ENCODE measurements around the gene PSIP1. TPM values are rescaled to one million over a fixed set of nuclear protein-coding genes. Genes with fewer than 3 reads are reported as not detected.

PSIP1 gene
- total and polyA plus RNA-seq, 2 donors (not counting 1 experiment from before 2014, with no cell fraction given) = 19.7 to 124 TPM

- H2AFZ ChIP-seq (ENCODE audit: insufficient read depth, low read depth, low read length, poor library complexity, severe bottlenecking) = no peak overlapping the region
- H3K4me3 ChIP-seq (ENCODE audit: control extremely low read depth in 1 of 5, extremely low read depth in 1 of 5, insufficient read depth in 1 of 5, low read depth in 2 of 5, low read length in 4 of 5) = no peak overlapping the region
- no peak for DNase-seq
- peaks cover 8% of the 10 kb centered on the region for H3K79me2 ChIP-seq (ENCODE audit: control insufficient read depth, insufficient read depth, low read length)
- ChIA-PET POLR2A (no interaction called here), CTCF (interaction anchor here (0.7 to 1.0 kb wide), 2 partner anchors 9 to 69 kb away, joined by 3 read pairs; no protein-coding TSS in a partner anchor)
- TF ChIP-seq EZH2 (IDR thresholded peaks at IDR 0.05; ENCODE audit: borderline replicate concordance, insufficient read depth, low read depth, low read length, poor library complexity, severe bottlenecking) (no peak), CTCF (IDR thresholded peaks at IDR 0.05) (no peak)
- peaks cover 4% of the 10 kb centered on the region for H4K20me1 ChIP-seq (ENCODE audit: control insufficient read depth, insufficient read depth, low read length, poor library complexity, severe bottlenecking)
- intact Hi-C loops (cut with micrococcal nuclease) = loop anchor here (5.0 kb wide), 1 partner anchor 122 kb away; no protein-coding TSS in a partner anchor
- Mint-ChIP-seq H3K4me3 (no peak overlapping the region), H3K27ac (no peak overlapping the region), H3K9me3 (ENCODE audit: insufficient read depth) (no peaks in the 10 kb centered on the region), H3K27me3 (no peaks in the 10 kb centered on the region), H3K4me1 (peaks cover 16% of the 10 kb centered on the region)
- peaks cover 0 to 30% of the 10 kb centered on the region in 2 experiments for H3K36me3 ChIP-seq (replicated peaks in 1 of 2; ENCODE audit: control extremely low read depth in 1 of 2, control insufficient read depth in 1 of 2, extremely low read depth in 1 of 2, insufficient read depth in 2 of 2, low read length in 1 of 2)
- no peak overlapping the region for H3K4me2 ChIP-seq (replicated peaks; ENCODE audit: low read depth, low read length, poor library complexity, severe bottlenecking)
- no peak for ATAC-seq (ENCODE audit: low read depth)
- no peaks in the 10 kb centered on the region for H3K4me1 ChIP-seq (ENCODE audit: control insufficient read depth in 2 of 2, insufficient read depth in 2 of 2, low read length in 2 of 2)
- H3K9me3 ChIP-seq (ENCODE audit: control extremely low read depth in 1 of 3, control insufficient read depth in 2 of 3, insufficient read depth in 1 of 3, low read length in 2 of 3) = no peaks in the 10 kb centered on the region
- H3K9ac ChIP-seq (ENCODE audit: low read length) = no peak overlapping the region
- WGBS (ENCODE audit: insufficient coverage) = no CpG with 5 or more reads among the region's 6 CpGs
- H3K27ac ChIP-seq (ENCODE audit: low read length in 2 of 2) = no peak overlapping the region
- no peaks in the 10 kb centered on the region for H3K27me3 ChIP-seq (replicated peaks in 1 of 4; ENCODE audit: control extremely low read depth in 1 of 4, control insufficient read depth in 3 of 4, insufficient read depth in 4 of 4, low read length in 3 of 4)
Observed at GRCh38 chr9:15484802-15485201, 26.0 kb downstream of the PSIP1 start.

GRCh38 chr9:15482146-15482545 lies 28.6 kb downstream of the PSIP1 start:
- Histone ChIP-seq H2AFZ (ENCODE audit: insufficient read depth, low read depth, low read length, poor library complexity, severe bottlenecking) (no peak overlapping the region), H3K79me2 (ENCODE audit: control insufficient read depth, insufficient read depth, low read length) (peaks cover 8% of the 10 kb centered on the region), H3K27me3 (replicated peaks in 1 of 4; ENCODE audit: control extremely low read depth in 1 of 4, control insufficient read depth in 3 of 4, insufficient read depth in 4 of 4, low read length in 3 of 4) (no peaks in the 10 kb centered on the region), H3K36me3 (replicated peaks in 1 of 2; ENCODE audit: control extremely low read depth in 1 of 2, control insufficient read depth in 1 of 2, extremely low read depth in 1 of 2, insufficient read depth in 2 of 2, low read length in 1 of 2) (peaks cover 0 to 22% of the 10 kb centered on the region in 2 experiments), H3K27ac (ENCODE audit: low read length in 2 of 2) (no peak overlapping the region), H3K4me3 (ENCODE audit: control extremely low read depth in 1 of 5, extremely low read depth in 1 of 5, insufficient read depth in 1 of 5, low read depth in 2 of 5, low read length in 4 of 5) (no peak overlapping the region), H3K4me1 (ENCODE audit: control insufficient read depth in 2 of 2, insufficient read depth in 2 of 2, low read length in 2 of 2) (no peaks in the 10 kb centered on the region), H3K4me2 (replicated peaks; ENCODE audit: low read depth, low read length, poor library complexity, severe bottlenecking) (no peak overlapping the region), H3K9me3 (ENCODE audit: control extremely low read depth in 1 of 3, control insufficient read depth in 2 of 3, insufficient read depth in 1 of 3, low read length in 2 of 3) (no peaks in the 10 kb centered on the region), H4K20me1 (ENCODE audit: control insufficient read depth, insufficient read depth, low read length, poor library complexity, severe bottlenecking) (no peaks in the 10 kb centered on the region), H3K9ac (ENCODE audit: low read length) (no peak overlapping the region)
- ChIA-PET POLR2A (no interaction called here), CTCF (no interaction called here)
- Mint-ChIP-seq H3K4me3 (no peak overlapping the region), H3K9me3 (ENCODE audit: insufficient read depth) (no peaks in the 10 kb centered on the region), H3K4me1 (peaks cover 16% of the 10 kb centered on the region), H3K27me3 (no peaks in the 10 kb centered on the region), H3K27ac (peak overlapping the region; percentile 16)
- intact Hi-C loops (cut with micrococcal nuclease) = no loop called here
- no peak for ATAC-seq (ENCODE audit: low read depth)
- no peak for DNase-seq
- no peak for TF ChIP-seq CTCF (IDR thresholded peaks at IDR 0.05)
- WGBS (ENCODE audit: insufficient coverage) = no CpG with 5 or more reads among the region's 1 CpG

Measured in B cell (primary cell).